Tibial artery (tissue), 4 donors: ENCODE data around the gene PTPRJ.

Source experiments
- DNase-seq, 2 donors: peaks; one replicate each; pipeline ENCODE4 v3.0.0-alpha.2; 2019
- H3K27ac ChIP-seq, 2 donors: fragments of 200-600 bp; sonication (generic) in 1 of 2; 1 replicate in 1 of 2; 2 replicates in 1 of 2; pipeline ENCODE4 v1.5.1; 2018 to 2019; ENCODE audit warnings: mild to moderate bottlenecking in 1 of 2
- H3K27me3 ChIP-seq, 2 donors: fragments of 200-600 bp; sonication (generic) in 1 of 2; one replicate each; pipeline versions ENCODE4 v1.5.1 to v1.6.0; 2016 to 2019
- H3K36me3 ChIP-seq, 3 donors: fragments of 200-600 bp; sonication (generic) in 2 of 3; one replicate each; pipeline ENCODE4 v1.5.1; 2016 to 2019; ENCODE audit warnings: mild to moderate bottlenecking in 2 of 3
- H3K4me1 ChIP-seq, 4 donors: fragments of 200-600 bp; sonication (generic) in 2 of 4; 1 replicate in 3 of 4; 2 replicates in 1 of 4; pipeline ENCODE4 v1.5.1; 2016 to 2019
- H3K4me3 ChIP-seq, 2 donors: fragments of 200-600 bp; sonication (generic) in 1 of 2; 1 replicate in 1 of 2; 2 replicates in 1 of 2; pipeline ENCODE4 v1.5.1; 2018 to 2019; ENCODE audit warnings: mild to moderate bottlenecking in 2 of 2
- H3K9me3 ChIP-seq, 3 donors: fragments of 200-600 bp; sonication (generic) in 1 of 3; one replicate each; pipeline ENCODE4 v1.5.1; 2016 to 2019
- intact Hi-C: fragments of 100-400 bp; cut with DNase I; formaldehyde crosslinking; loops from one replicate; pipeline ENCODE4 v1.15.0; 2023; ENCODE audit warnings: low total_unique reads
- TF ChIP-seq, protein P1 (sequence below), 2 experiments: fragments of 200-600 bp in 1 of 2; fragments of 450-650 bp in 1 of 2; IDR thresholded peaks; one replicate each; pipeline ENCODE4 v1.5.1; 2017 to 2019; ENCODE audit warnings: antibody characterized with exemption in 2 of 2, mild to moderate bottlenecking in 1 of 2, moderate library complexity in 1 of 2

The PTPRJ gene

GRCh38 chr11:48101958-48102357 lies 121.6 kb downstream of the PTPRJ start:
- DNase-seq = no peak

GRCh38 chr11:48103621-48104567 lies 123.5 kb downstream of the PTPRJ start:
- TF ChIP-seq, protein P1, sequence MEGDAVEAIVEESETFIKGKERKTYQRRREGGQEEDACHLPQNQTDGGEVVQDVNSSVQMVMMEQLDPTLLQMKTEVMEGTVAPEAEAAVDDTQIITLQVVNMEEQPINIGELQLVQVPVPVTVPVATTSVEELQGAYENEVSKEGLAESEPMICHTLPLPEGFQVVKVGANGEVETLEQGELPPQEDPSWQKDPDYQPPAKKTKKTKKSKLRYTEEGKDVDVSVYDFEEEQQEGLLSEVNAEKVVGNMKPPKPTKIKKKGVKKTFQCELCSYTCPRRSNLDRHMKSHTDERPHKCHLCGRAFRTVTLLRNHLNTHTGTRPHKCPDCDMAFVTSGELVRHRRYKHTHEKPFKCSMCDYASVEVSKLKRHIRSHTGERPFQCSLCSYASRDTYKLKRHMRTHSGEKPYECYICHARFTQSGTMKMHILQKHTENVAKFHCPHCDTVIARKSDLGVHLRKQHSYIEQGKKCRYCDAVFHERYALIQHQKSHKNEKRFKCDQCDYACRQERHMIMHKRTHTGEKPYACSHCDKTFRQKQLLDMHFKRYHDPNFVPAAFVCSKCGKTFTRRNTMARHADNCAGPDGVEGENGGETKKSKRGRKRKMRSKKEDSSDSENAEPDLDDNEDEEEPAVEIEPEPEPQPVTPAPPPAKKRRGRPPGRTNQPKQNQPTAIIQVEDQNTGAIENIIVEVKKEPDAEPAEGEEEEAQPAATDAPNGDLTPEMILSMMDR (IDR thresholded peaks at IDR 0.05) = no peak
- H3K4me3 ChIP-seq = no peak overlapping the region
- peaks cover 0 to 13% (median 6%) of the 10 kb centered on the region in 4 donors for H3K4me1 ChIP-seq
- no peaks in the 10 kb centered on the region for H3K27me3 ChIP-seq
- H3K36me3 ChIP-seq = no peaks in the 10 kb centered on the region
- intact Hi-C loops = no loop called here
- no peak for DNase-seq
- no peak overlapping the region for H3K27ac ChIP-seq
- no peaks in the 10 kb centered on the region for H3K9me3 ChIP-seq

More at GRCh38 chr11:48101958-48102357, 121.6 kb downstream of the PTPRJ start:
- H3K4me1 ChIP-seq = peaks cover 0 to 13% (median 6%) of the 10 kb centered on the region in 4 donors
- no peak overlapping the region for H3K27ac ChIP-seq
- H3K9me3 ChIP-seq = no peaks in the 10 kb centered on the region
- H3K27me3 ChIP-seq = no peaks in the 10 kb centered on the region
- H3K4me3 ChIP-seq = no peak overlapping the region
- intact Hi-C loops = no loop called here
- no peaks in the 10 kb centered on the region for H3K36me3 ChIP-seq
- TF ChIP-seq, protein P1 (IDR thresholded peaks at IDR 0.05) = no peak

DNA sequence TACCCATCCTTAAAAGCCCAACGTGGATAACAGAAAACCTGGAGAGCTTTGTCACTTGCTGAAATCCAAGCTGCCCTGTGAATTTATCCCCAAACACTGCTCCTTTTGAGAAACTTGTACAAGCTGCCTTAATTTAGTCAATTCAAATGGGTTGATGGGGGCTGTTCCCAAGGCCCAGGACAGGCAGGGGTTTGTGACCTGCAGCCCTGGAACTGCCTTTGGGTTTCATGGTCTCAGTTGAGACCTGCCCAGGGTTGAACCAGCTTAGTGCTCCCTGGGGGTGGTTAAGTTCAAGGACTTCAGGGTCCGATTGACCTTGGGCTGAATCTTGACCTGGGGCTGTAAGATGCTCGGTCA lies 124.2 kb downstream of the PTPRJ start:
- H3K4me1 ChIP-seq = peaks cover 0 to 15% (median 9%) of the 10 kb centered on the region in 4 donors
- H3K27ac ChIP-seq = no peak overlapping the region
- no peaks in the 10 kb centered on the region for H3K27me3 ChIP-seq
- no peaks in the 10 kb centered on the region for H3K36me3 ChIP-seq
- TF ChIP-seq, protein P1 (IDR thresholded peaks at IDR 0.05) = no peak
- intact Hi-C loops = no loop called here
- H3K9me3 ChIP-seq = no peaks in the 10 kb centered on the region
- H3K4me3 ChIP-seq = no peak overlapping the region
- no peak for DNase-seq

GRCh38 chr11:48105096-48105990 lies 125.0 kb downstream of the PTPRJ start:
- no peak overlapping the region for H3K27ac ChIP-seq
- TF ChIP-seq, protein P1 (IDR thresholded peaks at IDR 0.05) = no peak
- no peaks in the 10 kb centered on the region for H3K9me3 ChIP-seq
- peaks cover 0 to 23% (median 15%) of the 10 kb centered on the region in 4 donors for H3K4me1 ChIP-seq
- H3K27me3 ChIP-seq = no peaks in the 10 kb centered on the region
- intact Hi-C loops = no loop called here
- DNase-seq = no peak
- H3K4me3 ChIP-seq = no peak overlapping the region
- H3K36me3 ChIP-seq = no peaks in the 10 kb centered on the region

DNA sequence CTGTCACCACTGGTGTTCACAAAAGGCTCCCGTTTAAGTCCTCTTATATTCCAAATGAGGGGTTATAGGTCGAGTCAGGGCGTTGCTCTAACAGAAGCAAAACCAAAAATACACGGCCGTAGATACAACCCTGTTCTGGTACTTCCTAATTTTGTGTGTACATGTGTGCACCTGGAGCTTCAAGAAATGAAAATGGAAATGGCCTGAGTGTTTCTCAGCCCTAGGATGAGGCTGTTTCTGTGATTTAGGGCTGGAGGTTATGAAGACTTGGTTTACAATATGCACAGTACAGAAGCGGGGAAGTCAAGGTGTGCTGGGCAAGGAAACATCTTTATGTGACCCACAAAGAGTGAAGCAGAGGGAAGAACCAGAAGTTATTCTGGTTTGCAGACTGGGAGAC lies 125.8 kb downstream of the PTPRJ start:
- Histone ChIP-seq H3K36me3 (no peaks in the 10 kb centered on the region), H3K9me3 (no peaks in the 10 kb centered on the region), H3K4me3 (no peak overlapping the region), H3K27me3 (no peaks in the 10 kb centered on the region), H3K4me1 (peaks cover 0 to 23% (median 15%) of the 10 kb centered on the region in 4 donors), H3K27ac (no peak overlapping the region)
- DNase-seq = no peak
- TF ChIP-seq, protein P1 (IDR thresholded peaks at IDR 0.05) = no peak
- intact Hi-C loops = no loop called here
